ENCODE data around the gene ATAT1. TPM values are rescaled to one million over a fixed set of nuclear protein-coding genes. Genes with fewer than 3 reads are reported as not detected.

ATAT1 gene
- total and polyA plus RNA-seq, 2 of the 13 experiments (the other 11 are each of a cell fraction or from before 2014, with no cell fraction given), result 9.2 to 23.6 TPM

DNA sequence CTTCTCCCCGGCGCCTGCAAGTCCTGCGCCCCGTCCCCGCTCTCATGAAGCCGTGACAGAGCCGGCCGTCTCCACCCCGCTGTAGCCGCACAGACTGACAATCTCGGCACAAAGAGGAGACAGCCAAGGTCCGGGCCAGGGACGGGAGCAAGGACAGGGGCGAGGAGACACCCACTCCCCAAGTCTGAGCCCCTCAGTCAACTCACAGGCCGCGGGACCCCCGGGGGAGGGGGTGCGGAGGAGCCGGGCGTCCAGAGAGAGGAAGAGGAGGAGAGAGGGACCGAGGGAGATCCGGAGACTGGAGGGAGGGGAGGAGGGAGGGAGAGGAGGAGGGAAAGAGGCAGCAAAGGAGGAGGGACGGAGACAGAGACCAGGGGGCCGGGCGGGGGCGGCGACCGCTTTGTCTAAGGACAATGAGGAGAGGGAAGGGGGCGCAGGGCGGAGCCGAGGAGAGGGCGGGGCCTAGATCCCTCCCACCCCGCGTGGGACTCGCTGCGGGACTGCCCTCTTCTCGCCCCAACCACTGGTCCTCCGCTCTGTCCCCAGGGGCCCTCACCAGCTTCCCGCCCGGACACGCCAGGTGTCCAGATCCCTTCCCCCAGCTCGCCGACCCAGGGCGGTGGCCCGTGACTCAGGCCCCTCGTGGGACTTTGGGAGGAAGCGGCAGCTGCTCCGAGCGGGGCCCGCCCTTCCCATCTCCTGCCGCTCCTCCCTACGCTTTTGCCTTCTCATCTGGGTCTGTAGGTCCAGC lies 60.4 kb downstream of the ATAT1 start (continued):
- TF ChIP-seq TEAD3 (CRISPR knock-in tag; optimal IDR thresholded peaks at IDR 0.05; ENCODE audit: borderline replicate concordance) (peak; percentile 21), SP4 (CRISPR knock-in tag; IDR thresholded peaks at IDR 0.05) (peak; percentile 58), ZNF615 (CRISPR knock-in tag; IDR thresholded peaks at IDR 0.05; ENCODE audit: borderline replicate concordance) (no peak), CBX2 (IDR thresholded peaks at IDR 0.05; ENCODE audit: low read depth, low read length) (no peak), CBX2 (CRISPR knock-in tag; IDR thresholded peaks at IDR 0.05; ENCODE audit: low read depth) (no peak), ZNF883 (CRISPR knock-in tag; IDR thresholded peaks at IDR 0.05; ENCODE audit: not compliant biosample characterization) (peak; percentile 81), ZNF678 (CRISPR knock-in tag; IDR thresholded peaks at IDR 0.05) (no peak), ZFY (CRISPR knock-in tag; IDR thresholded peaks at IDR 0.05) (no peak; the same call in 1 of the 2 replicates), JARID2 (CRISPR knock-in tag; IDR thresholded peaks at IDR 0.05; ENCODE audit: insufficient replicate concordance) (no peak), ZNF530 (CRISPR knock-in tag; IDR thresholded peaks at IDR 0.05; ENCODE audit: low read depth) (no peak), SRF (IDR thresholded peaks at IDR 0.05; ENCODE audit: low read depth, low read length) (no peak), ZNF24 (IDR thresholded peaks at IDR 0.05) (no peak)
- TF ChIP-seq, protein P1, sequence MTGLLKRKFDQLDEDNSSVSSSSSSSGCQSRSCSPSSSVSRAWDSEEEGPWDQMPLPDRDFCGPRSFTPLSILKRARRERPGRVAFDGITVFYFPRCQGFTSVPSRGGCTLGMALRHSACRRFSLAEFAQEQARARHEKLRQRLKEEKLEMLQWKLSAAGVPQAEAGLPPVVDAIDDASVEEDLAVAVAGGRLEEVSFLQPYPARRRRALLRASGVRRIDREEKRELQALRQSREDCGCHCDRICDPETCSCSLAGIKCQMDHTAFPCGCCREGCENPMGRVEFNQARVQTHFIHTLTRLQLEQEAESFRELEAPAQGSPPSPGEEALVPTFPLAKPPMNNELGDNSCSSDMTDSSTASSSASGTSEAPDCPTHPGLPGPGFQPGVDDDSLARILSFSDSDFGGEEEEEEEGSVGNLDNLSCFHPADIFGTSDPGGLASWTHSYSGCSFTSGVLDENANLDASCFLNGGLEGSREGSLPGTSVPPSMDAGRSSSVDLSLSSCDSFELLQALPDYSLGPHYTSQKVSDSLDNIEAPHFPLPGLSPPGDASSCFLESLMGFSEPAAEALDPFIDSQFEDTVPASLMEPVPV (CRISPR knock-in tag; IDR thresholded peaks at IDR 0.05), result no peak
- TF ChIP-seq, protein P2, sequence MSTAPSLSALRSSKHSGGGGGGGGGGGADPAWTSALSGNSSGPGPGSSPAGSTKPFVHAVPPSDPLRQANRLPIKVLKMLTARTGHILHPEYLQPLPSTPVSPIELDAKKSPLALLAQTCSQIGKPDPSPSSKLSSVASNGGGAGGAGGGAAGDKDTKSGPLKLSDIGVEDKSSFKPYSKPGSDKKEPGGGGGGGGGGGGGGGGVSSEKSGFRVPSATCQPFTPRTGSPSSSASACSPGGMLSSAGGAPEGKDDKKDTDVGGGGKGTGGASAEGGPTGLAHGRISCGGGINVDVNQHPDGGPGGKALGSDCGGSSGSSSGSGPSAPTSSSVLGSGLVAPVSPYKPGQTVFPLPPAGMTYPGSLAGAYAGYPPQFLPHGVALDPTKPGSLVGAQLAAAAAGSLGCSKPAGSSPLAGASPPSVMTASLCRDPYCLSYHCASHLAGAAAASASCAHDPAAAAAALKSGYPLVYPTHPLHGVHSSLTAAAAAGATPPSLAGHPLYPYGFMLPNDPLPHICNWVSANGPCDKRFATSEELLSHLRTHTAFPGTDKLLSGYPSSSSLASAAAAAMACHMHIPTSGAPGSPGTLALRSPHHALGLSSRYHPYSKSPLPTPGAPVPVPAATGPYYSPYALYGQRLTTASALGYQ (CRISPR knock-in tag; IDR thresholded peaks at IDR 0.05), result no peak
- TF ChIP-seq, protein P3, sequence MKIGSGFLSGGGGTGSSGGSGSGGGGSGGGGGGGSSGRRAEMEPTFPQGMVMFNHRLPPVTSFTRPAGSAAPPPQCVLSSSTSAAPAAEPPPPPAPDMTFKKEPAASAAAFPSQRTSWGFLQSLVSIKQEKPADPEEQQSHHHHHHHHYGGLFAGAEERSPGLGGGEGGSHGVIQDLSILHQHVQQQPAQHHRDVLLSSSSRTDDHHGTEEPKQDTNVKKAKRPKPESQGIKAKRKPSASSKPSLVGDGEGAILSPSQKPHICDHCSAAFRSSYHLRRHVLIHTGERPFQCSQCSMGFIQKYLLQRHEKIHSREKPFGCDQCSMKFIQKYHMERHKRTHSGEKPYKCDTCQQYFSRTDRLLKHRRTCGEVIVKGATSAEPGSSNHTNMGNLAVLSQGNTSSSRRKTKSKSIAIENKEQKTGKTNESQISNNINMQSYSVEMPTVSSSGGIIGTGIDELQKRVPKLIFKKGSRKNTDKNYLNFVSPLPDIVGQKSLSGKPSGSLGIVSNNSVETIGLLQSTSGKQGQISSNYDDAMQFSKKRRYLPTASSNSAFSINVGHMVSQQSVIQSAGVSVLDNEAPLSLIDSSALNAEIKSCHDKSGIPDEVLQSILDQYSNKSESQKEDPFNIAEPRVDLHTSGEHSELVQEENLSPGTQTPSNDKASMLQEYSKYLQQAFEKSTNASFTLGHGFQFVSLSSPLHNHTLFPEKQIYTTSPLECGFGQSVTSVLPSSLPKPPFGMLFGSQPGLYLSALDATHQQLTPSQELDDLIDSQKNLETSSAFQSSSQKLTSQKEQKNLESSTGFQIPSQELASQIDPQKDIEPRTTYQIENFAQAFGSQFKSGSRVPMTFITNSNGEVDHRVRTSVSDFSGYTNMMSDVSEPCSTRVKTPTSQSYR (CRISPR knock-in tag; IDR thresholded peaks at IDR 0.05; ENCODE audit: borderline replicate concordance), result peak; percentile 68; the same call in 1 of the 2 replicates
- TF ChIP-seq, protein P4, sequence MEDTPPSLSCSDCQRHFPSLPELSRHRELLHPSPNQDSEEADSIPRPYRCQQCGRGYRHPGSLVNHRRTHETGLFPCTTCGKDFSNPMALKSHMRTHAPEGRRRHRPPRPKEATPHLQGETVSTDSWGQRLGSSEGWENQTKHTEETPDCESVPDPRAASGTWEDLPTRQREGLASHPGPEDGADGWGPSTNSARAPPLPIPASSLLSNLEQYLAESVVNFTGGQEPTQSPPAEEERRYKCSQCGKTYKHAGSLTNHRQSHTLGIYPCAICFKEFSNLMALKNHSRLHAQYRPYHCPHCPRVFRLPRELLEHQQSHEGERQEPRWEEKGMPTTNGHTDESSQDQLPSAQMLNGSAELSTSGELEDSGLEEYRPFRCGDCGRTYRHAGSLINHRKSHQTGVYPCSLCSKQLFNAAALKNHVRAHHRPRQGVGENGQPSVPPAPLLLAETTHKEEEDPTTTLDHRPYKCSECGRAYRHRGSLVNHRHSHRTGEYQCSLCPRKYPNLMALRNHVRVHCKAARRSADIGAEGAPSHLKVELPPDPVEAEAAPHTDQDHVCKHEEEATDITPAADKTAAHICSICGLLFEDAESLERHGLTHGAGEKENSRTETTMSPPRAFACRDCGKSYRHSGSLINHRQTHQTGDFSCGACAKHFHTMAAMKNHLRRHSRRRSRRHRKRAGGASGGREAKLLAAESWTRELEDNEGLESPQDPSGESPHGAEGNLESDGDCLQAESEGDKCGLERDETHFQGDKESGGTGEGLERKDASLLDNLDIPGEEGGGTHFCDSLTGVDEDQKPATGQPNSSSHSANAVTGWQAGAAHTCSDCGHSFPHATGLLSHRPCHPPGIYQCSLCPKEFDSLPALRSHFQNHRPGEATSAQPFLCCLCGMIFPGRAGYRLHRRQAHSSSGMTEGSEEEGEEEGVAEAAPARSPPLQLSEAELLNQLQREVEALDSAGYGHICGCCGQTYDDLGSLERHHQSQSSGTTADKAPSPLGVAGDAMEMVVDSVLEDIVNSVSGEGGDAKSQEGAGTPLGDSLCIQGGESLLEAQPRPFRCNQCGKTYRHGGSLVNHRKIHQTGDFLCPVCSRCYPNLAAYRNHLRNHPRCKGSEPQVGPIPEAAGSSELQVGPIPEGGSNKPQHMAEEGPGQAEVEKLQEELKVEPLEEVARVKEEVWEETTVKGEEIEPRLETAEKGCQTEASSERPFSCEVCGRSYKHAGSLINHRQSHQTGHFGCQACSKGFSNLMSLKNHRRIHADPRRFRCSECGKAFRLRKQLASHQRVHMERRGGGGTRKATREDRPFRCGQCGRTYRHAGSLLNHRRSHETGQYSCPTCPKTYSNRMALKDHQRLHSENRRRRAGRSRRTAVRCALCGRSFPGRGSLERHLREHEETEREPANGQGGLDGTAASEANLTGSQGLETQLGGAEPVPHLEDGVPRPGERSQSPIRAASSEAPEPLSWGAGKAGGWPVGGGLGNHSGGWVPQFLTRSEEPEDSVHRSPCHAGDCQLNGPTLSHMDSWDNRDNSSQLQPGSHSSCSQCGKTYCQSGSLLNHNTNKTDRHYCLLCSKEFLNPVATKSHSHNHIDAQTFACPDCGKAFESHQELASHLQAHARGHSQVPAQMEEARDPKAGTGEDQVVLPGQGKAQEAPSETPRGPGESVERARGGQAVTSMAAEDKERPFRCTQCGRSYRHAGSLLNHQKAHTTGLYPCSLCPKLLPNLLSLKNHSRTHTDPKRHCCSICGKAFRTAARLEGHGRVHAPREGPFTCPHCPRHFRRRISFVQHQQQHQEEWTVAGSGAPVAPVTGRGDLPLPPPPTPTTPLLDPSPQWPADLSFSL (CRISPR knock-in tag; IDR thresholded peaks at IDR 0.05), result no peak
